Thoracic aorta endothelial cell (primary cell): Measurements from ENCODE around the gene SLC45A2. TPM values are rescaled to one million over a fixed set of nuclear protein-coding genes. Genes with fewer than 3 reads are reported as not detected.

Experiments
- small RNA-seq: library from RNA; depleted of rRNA; stranded (forward); fragments of <200 nt; gene quantifications from one replicate; pipeline ENCODE3, GENCODE V24; 2012
- total RNA-seq: library from RNA; depleted of rRNA; stranded (reverse); fragments of >200 nt; gene quantifications from 2 replicates; pipeline ENCODE4 v1.2.3, GENCODE V29; 2012

Gene SLC45A2, protein sequence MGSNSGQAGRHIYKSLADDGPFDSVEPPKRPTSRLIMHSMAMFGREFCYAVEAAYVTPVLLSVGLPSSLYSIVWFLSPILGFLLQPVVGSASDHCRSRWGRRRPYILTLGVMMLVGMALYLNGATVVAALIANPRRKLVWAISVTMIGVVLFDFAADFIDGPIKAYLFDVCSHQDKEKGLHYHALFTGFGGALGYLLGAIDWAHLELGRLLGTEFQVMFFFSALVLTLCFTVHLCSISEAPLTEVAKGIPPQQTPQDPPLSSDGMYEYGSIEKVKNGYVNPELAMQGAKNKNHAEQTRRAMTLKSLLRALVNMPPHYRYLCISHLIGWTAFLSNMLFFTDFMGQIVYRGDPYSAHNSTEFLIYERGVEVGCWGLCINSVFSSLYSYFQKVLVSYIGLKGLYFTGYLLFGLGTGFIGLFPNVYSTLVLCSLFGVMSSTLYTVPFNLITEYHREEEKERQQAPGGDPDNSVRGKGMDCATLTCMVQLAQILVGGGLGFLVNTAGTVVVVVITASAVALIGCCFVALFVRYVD
- not detected in 2 replicates for total RNA-seq

DNA sequence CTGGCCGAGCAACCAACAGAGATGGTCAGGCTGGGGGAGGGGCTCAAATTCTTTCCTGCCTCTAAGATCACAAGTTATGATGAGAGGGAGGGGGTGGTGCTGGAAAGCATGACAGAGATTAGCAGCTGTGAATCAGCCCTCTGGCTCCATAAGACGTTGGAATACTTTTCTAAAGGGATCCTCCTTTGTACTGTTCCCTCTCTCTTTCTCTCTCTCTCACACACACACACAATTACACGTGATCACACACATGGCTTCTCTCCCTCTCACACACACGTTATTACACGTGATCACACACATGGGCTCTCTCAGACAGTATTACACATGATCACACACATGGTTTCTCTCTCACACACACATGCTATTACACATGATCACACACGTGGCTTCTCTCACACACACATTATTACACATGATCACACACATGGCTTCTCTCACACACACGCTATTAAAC, at the start of gene SLC45A2:
SLC45A2 (minus strand) TSS at position 23 of the 454 bp plus-strand sequence. CDS start 110 bp downstream, outside the sequence.

DNA sequence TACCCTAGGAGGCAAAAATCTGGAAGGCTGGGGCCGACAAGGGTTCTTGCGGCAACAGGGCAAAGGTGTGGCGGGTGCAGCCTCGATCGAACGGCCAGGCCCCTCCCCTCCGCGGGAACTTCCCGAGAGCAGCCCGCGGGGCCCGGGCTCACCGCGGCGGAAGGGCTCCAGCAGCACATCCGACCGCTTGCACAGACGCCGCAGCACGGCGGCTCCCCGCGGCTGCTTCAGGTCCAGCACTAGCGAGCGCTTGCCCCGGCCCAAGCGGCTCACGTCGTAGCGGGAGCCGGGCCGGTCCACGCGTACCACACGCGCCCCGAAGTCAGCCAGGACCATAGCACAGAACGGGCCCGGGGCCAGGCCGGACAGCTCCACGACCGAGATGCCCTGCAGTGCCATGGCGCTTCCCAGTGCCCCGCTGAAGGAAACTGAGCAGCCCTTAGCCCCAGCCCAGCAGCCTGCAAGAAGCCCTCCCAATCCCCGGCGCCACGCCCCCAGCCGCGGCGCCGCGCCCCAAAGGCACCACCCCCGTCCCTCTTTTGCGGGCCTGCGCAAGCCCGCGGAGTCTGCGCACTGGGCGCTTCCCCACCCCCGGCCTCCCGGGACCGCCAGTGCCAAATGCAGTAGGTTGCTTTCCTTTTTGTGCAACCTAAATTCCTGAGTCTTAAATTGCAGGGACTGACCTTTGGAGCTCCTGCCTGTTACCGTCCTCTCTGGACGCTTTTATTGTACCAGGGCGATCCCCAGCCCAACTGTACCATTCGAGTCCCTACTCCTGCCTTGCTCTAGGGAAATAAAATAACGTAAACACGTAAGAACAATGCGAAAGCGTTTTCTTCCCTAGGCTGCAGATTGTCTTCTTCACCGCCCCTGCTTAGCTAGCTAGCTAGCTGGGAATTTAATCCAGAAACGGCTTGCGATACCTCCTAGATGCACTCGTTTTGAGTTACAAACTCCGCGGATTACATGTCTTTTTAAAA, 23.4 kb upstream of the SLC45A2 start, which contains the start of gene AMACR:
AMACR (minus strand) TSS at position 430 of the 980 bp plus-strand sequence; CDS start at position 399, 31 bp downstream.

DNA sequence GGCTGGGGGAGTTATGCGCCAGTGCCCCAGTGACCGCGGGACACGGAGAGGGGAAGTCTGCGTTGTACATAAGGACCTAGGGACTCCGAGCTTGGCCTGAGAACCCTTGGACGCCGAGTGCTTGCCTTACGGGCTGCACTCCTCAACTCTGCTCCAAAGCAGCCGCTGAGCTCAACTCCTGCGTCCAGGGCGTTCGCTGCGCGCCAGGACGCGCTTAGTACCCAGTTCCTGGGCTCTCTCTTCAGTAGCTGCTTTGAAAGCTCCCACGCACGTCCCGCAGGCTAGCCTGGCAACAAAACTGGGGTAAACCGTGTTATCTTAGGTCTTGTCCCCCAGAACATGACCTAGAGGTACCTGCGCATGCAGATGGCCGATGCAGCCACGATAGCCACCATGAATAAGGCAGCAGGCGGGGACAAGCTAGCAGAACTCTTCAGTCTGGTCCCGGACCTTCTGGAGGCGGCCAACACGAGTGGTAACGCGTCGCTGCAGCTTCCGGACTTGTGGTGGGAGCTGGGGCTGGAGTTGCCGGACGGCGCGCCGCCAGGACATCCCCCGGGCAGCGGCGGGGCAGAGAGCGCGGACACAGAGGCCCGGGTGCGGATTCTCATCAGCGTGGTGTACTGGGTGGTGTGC, 48.0 kb downstream of the SLC45A2 start, which contains the start of gene RXFP3:
RXFP3 (plus strand) TSS at position 6 of the 636 bp plus-strand sequence; CDS start at position 361, 355 bp downstream.

Small RNA genes lying within 50 kb of the gene (small RNA-seq; reads per million reads assigned to genes)
- not detected for gene AC139783.1

Other genes starting within 250 kb of the SLC45A2 start
- gene ADAMTS12, start 92.7 kb downstream of the SLC45A2 start, total RNA-seq = under 0.01 and 0.27 TPM in 2 replicates
- gene RXFP3, start 48.3 kb downstream of the SLC45A2 start, total RNA-seq = not detected in 2 replicates
- 9.0 and 12.0 TPM in 2 replicates for gene AMACR, start 23.4 kb upstream of the SLC45A2 start, total RNA-seq
- 0.57 and 0.80 TPM in 2 replicates for gene C1QTNF3, start 58.5 kb upstream of the SLC45A2 start, total RNA-seq